Adipose tissue (tissue), 3 donors: ENCODE data around the gene MAFF. TPM values are rescaled to one million over a fixed set of nuclear protein-coding genes. Genes with fewer than 3 reads are reported as not detected.

Source experiments
- H3K27ac ChIP-seq: one replicate; pipeline ENCODE4 v1.5.1; 2013; ENCODE audit warnings: low read depth, low read length
- WGBS, 3 donors: extraction: QIAGEN DNeasy Blood & Tissue Kit; methylation state at CpG; one replicate each; pipeline ENCODE4 v1.1.7; 2013; 5-methylcytosine and 5-hydroxymethylcytosine counted together
- polyA plus RNA-seq, 3 donors: library from polyadenylated mRNA; stranded (reverse); fragments of 200-250 nt; gene quantifications; one replicate each; pipeline ENCODE4 v1.2.3, GENCODE V29; 2013
- donor health status: healthy with polysubstance abuse.
- donor health status: Bipolar disorder and iron deficiency.
- donor health status: healthy.

The MAFF gene
- polyA plus RNA-seq, 3 donors = 6.3 to 168 (median 127) TPM

- no peak overlapping the region for H3K27ac ChIP-seq
- whole genome bisulfite sequencing, 3 donors = 35 to 56% (median 49%) methylated on average over 25 of the region's 25 CpGs
Measured at GRCh38 chr22:38218661-38219622, 17.1 kb downstream of the MAFF start.

GRCh38 chr22:38219632-38220031 lies 17.8 kb downstream of the MAFF start:
- no peak overlapping the region for H3K27ac ChIP-seq
- WGBS, 3 donors = 69 to 76% (median 70%) methylated on average over 10 of the region's 10 CpGs

- no peak overlapping the region for H3K27ac ChIP-seq
- WGBS, 3 donors = 69 to 83% (median 78%) methylated on average over 7 to 8 of the region's 8 CpGs
Measured at GRCh38 chr22:38220163-38220562, 18.4 kb downstream of the MAFF start.

GRCh38 chr22:38220653-38221386 lies 19.0 kb downstream of the MAFF start:
- no peak overlapping the region for H3K27ac ChIP-seq
- WGBS, 3 donors = 84 to 88% (median 86%) methylated on average over 22 of the region's 22 CpGs

- WGBS, 3 donors = 93 to 96% (median 95%) methylated on average over 19 to 22 of the region's 22 CpGs
- no peak overlapping the region for H3K27ac ChIP-seq
Measured at GRCh38 chr22:38221407-38221806, 19.6 kb downstream of the MAFF start.

GRCh38 chr22:38221908-38222796 lies 20.4 kb downstream of the MAFF start:
- WGBS, 3 donors = 89 to 90% (median 89%) methylated on average over 23 to 25 of the region's 25 CpGs
- no peak overlapping the region for H3K27ac ChIP-seq

GRCh38 chr22:38222797-38223119 lies 21.0 kb downstream of the MAFF start:
- WGBS, 3 donors = 54 to 68% (median 63%) methylated on average over 8 of the region's 8 CpGs
- H3K27ac ChIP-seq = no peak overlapping the region

GRCh38 chr22:38223289-38223960 lies 21.6 kb downstream of the MAFF start:
- WGBS, 3 donors = 76 to 84% (median 79%) methylated on average over 6 to 12 of the region's 12 CpGs
- H3K27ac ChIP-seq = no peak overlapping the region

- no peak overlapping the region for H3K27ac ChIP-seq
- WGBS, 3 donors = 92 to 96% (median 96%) methylated on average over 24 to 25 of the region's 25 CpGs
Measured at GRCh38 chr22:38226853-38227649, 25.3 kb downstream of the MAFF start.

GRCh38 chr22:38228326-38228872 lies 26.6 kb downstream of the MAFF start:
- H3K27ac ChIP-seq = no peak overlapping the region
- WGBS, 3 donors = 58 to 67% (median 62%) methylated on average over 3 of the region's 3 CpGs

- WGBS, 3 donors = 56 to 70% (median 65%) methylated on average over 13 of the region's 14 CpGs
- H3K27ac ChIP-seq = no peak overlapping the region
Measured at GRCh38 chr22:38228873-38229740, 27.3 kb downstream of the MAFF start.

- H3K27ac ChIP-seq = no peak overlapping the region
- 56 to 69% (median 60%) methylated on average over 14 to 15 of the region's 15 CpGs for WGBS, 3 donors
Measured at GRCh38 chr22:38230108-38230825, 28.5 kb downstream of the MAFF start.

- WGBS, 3 donors = 66 to 80% (median 71%) methylated on average over 9 of the region's 9 CpGs
Measured at GRCh38 chr22:38230916-38231315, 29.1 kb downstream of the MAFF start.

GRCh38 chr22:38232196-38232595 lies 30.4 kb downstream of the MAFF start:
- 74 to 87% (median 86%) methylated on average over 8 of the region's 8 CpGs for WGBS, 3 donors
- H3K27ac ChIP-seq = no peak overlapping the region

More at GRCh38 chr22:38230916-38231315, 29.1 kb downstream of the MAFF start:
- H3K27ac ChIP-seq = no peak overlapping the region

- WGBS, 3 donors = 68 to 86% (median 79%) methylated on average over 6 of the region's 6 CpGs
- no peak overlapping the region for H3K27ac ChIP-seq
Measured at GRCh38 chr22:38233427-38233826, 31.6 kb downstream of the MAFF start.
